IPS-11a (cell line): ENCODE data around the gene ULK3.

ENCODE experiments used
- H3K4me3 ChIP-seq: one replicate; pipeline ENCODE4 v1.5.1; 2013; ENCODE audit warnings: low read depth, low read length, control low read depth

Gene ULK3

GRCh38 chr15:74800559-74801094 lies 42.3 kb downstream of the ULK3 start:
- H3K4me3 ChIP-seq = no peak overlapping the region

- no peak overlapping the region for H3K4me3 ChIP-seq
Measured at GRCh38 chr15:74799856-74800558, 42.9 kb downstream of the ULK3 start.

GRCh38 chr15:74799255-74799855 lies 43.6 kb downstream of the ULK3 start:
- H3K4me3 ChIP-seq = no peak overlapping the region

DNA sequence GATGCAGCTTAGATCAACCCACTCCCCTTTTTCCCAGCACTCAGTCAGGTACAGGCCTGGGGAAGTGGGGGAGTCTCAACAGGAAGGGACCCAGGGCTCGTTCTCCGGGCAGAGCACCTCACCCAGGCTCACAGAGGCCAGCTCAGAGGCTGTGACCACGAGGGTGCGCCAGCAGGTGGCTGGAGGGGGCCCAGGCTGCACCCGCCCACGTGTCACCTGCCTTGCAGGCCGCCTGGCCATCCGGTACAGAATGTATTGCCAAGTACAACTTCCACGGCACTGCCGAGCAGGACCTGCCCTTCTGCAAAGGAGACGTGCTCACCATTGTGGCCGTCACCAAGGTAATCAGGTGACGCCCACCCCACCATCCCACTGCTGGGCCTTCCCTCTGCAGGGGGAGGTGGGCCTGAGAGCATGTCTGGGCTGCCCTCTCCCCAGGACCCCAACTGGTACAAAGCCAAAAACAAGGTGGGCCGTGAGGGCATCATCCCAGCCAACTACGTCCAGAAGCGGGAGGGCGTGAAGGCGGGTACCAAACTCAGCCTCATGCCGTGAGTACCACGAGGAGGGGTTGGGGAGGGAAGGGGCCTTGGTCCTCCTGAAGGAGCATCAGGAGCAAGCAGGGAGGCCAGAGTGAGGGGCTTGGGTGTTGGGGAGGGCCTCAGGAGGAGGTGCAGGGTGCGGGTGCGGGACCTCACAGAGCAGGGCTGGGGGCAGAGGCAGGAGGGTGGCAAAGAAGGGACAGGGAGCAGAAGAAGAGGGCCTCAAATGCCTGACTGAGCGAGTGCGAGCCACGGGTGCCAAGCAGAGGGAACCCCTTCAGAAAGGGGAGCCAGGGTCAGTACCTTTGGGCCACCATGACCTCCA lies 44.3 kb downstream of the ULK3 start:
- H3K4me3 ChIP-seq = no peak overlapping the region

DNA sequence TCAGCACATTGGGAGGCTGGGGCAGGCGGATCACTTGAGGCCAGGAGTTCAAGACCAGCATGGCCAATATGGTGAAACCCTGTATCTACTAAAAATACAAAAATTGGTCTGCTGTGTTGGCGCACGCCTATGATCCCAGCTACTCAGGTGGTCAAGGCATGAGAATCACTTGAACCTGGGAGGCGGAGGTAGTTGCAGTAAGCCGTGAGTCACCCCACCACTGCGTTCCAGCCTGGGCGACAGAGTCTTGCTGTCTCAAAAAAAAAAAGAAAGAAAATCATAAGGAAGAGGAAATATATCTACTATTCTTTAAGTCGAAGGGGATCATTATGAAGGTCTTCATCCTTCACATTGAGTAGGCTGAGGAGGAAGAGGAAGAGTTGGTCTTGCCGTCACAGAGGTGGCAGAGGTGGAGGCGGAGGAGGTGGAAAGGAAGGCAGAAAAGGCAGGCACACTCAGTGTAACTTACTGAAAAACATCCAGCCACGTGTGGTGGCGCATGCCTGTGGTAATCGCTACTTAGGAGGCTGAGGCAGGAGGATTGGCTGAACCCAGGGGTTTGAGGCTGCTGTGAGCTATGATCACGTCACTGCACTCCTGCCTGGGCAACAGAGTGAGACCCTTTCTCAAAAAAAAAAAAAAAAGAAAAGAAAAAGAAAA lies 46.9 kb downstream of the ULK3 start:
- no peak overlapping the region for H3K4me3 ChIP-seq

DNA sequence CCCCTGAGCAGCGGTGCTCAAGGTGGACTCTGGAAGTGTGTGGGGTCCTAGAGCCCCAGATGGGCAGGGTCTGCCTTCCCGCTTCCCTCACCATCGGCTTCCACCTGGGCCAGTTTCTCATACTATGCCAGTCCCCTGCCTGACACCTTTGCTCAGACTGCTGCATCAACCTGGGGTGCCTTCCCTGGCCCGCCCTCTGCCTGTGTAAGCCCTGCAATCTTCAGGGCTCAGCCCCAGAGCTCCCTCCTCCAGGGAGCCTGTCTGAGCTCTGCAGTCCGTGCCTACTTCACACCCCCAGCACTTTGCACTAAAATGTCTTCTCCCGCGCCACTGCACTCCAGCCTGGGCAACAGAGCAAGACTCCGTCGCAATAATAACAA lies 48.0 kb downstream of the ULK3 start:
- H3K4me3 ChIP-seq = no peak overlapping the region

- no peak overlapping the region for H3K4me3 ChIP-seq
Measured at GRCh38 chr15:74794248-74794969, 48.5 kb downstream of the ULK3 start.

DNA sequence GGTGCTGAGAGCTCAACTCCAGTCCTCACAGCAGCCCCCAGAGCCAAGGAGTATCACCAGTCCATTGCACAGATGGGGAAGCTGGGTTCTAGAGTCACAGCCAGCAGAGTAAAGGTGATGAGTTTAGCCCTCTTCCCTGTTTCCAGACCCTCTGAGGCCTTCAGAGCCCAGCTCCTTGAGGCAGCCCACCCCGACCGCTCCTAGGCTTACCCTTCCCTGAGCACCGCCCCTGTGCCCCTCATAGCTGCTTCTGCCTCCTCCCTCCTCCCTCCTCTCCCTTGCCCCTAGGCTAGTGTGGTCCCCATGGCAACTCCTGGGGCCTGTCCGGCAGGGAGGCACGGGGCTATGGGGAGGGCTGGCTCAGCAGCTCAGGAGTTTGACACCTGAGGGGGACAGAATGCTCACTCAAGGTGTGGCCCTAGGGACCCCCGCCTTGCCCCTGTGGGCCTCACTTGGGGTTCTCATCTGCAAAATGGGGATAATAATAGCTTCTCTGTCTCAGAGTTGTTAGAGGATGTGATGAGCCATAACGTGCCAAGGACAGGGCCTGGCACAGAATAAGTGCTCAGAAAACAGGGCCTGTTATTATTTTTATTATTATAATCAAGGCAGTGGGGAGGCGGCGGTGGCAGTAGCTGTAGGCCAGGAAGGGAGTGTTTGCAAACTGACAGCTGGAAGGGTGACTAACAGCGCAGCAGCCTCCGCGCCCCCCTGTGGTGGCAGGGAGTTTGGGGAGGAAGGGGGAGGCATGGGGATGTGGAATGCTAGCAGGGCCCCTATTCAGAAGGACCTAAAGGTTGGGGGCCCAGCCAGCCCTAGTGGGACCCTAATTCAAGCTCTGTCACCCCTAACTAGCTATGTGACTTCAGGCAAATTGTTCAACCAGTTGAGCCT lies 49.6 kb downstream of the ULK3 start:
- no peak overlapping the region for H3K4me3 ChIP-seq

GRCh38 chr15:74792227-74793016 lies 50.5 kb downstream of the ULK3 start:
- no peak overlapping the region for H3K4me3 ChIP-seq

DNA sequence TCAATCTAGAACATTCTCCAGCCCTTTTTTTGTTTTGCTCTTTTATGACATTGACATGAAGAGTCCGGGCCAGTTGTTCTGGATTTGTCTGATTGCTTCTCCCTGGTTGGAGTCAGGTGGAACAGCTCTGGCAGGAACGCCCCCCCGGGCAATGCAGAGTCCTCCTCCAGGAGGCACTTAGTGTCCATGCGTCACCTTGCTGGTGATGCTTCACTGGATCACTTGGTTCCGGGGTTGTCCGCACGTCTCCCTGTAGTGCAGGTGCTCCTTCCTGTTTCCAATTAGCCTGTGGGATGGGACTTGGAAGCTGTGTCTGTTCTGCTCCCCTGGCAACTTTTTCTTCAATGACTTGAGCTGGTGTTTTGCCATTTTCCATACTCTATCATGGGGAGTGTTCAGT lies 51.3 kb downstream of the ULK3 start:
- H3K4me3 ChIP-seq = no peak overlapping the region

- H3K4me3 ChIP-seq = no peak overlapping the region
Measured at GRCh38 chr15:74791007-74791406, 51.9 kb downstream of the ULK3 start.

GRCh38 chr15:74790080-74790916 lies 52.7 kb downstream of the ULK3 start:
- no peak overlapping the region for H3K4me3 ChIP-seq

DNA sequence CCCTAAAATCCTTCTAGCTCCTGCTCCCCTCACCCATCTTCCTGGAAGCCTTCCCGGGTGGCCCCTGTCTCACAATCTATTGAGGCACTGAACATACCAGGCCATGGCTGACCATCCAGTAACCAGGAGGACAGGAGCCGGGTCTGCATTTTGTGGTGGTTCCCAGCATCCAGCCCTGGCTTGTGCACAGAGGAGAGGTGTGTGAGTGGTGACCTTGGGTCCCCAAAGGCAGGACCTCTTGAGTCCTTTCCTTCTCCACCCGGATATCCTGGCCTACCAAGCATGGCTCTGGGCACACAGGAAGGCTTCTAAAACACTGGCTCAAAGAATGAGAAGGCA lies 53.2 kb downstream of the ULK3 start:
- no peak overlapping the region for H3K4me3 ChIP-seq

DNA sequence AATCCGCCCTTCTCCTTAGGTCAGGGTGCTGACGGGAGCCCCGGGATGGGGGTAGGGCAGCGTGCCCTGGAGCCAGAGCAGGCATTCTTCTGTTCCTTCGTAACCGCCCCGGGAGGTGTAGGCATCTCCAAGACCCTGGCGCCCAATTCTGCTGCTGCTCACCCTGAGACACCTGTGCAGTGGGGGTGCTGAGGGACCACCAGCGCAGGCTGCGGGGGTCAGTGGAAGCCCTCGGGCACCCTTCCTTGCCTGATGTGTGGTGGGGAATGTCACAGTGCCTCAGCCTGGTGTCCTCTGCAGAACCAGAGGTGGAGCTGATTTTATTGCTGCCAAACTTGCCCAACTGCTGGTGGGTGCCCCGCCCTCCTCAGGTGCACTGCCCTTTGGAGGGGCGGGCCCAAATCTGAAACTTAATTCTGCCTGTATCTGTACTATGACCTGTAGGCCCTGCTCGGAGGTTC lies 53.8 kb downstream of the ULK3 start:
- H3K4me3 ChIP-seq = no peak overlapping the region

- H3K4me3 ChIP-seq = no peak overlapping the region
Measured at GRCh38 chr15:74788683-74789151, 54.2 kb downstream of the ULK3 start.

DNA sequence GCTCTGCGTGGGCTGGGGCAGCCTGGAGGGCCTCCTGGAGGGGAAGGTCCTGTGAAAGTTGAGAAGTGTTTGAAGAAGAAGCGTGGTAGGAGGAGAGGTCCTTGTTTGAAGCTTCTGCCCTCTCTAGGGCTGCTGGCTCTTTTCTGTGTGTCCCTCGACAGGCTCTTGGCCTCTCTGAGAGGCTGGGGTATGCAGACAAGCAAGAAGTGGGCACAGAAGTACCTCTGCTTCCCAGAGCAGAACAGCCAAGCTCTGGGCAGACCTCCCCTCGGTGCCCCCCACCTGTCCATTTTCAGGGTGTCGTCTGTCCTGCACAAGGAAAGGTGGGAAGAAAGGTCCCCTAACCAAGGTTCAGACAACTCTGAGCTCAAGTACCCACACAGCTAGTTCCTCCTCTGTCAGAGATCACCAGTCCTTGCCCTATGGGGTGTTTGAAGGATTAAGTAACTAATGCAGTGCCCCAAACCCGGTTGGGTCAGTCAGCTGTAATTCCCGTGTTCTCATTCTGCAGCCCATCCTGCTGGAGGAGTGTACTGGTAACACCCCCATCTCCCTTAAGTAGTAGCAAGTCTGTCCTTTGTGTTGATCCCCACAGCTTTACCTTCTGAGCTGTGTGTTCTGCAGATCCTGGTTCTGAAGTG lies 54.8 kb downstream of the ULK3 start:
- H3K4me3 ChIP-seq = no peak overlapping the region
